K562 (cell line): Measurements from ENCODE around the gene RGS3.

Source experiments
- CEBPB ChIP-seq: fragments of 450-650 bp; IDR thresholded peaks from 2 replicates; pipeline ENCODE4 v1.6.1; 2016; ENCODE audit warnings: missing genetic modification characterization, missing compliant biosample characterization
- HDAC6 ChIP-seq: IDR thresholded peaks from 2 replicates; pipeline ENCODE4 v1.6.1; 2012; ENCODE audit warnings: low read depth, mild to moderate bottlenecking, control low read depth, inconsistent platforms, low read length, moderate library complexity
- IRF2 ChIP-seq: sonication (generic); formaldehyde crosslinking; IDR thresholded peaks from 2 replicates; pipeline ENCODE4 v1.8.1; 2022; ENCODE audit warnings: mild to moderate bottlenecking, missing genetic modification reagents
- NCOA1 ChIP-seq: fragments of 450-650 bp; IDR thresholded peaks from 2 replicates; pipeline ENCODE4 v1.6.1; 2016; ENCODE audit warnings: low read depth
- NFRKB ChIP-seq: fragments of 450-650 bp; IDR thresholded peaks from 2 replicates; pipeline ENCODE4 v1.6.1; 2016; ENCODE audit warnings: low read depth
- SIX5 ChIP-seq, 2 experiments: IDR thresholded peaks; 2 replicates each; pipeline ENCODE4 v1.6.1; 2011; ENCODE audit warnings: low read length in 2 of 2, borderline replicate concordance in 1 of 2, low read depth in 1 of 2, mild to moderate bottlenecking in 1 of 2, moderate library complexity in 1 of 2; ENCODE audit not compliant: insufficient read depth in 1 of 2
- SMAD1 ChIP-seq: fragments of 150-350 bp; IDR thresholded peaks from 2 replicates; pipeline ENCODE4 v1.6.1; 2014; ENCODE audit warnings: low read length, low read depth; ENCODE audit not compliant: partially characterized antibody
- TF ChIP-seq, protein P1 (sequence below): sonication (generic); formaldehyde crosslinking; IDR thresholded peaks from 2 replicates; pipeline ENCODE4 v1.9.0; 2022; ENCODE audit warnings: mild to moderate bottlenecking, missing genetic modification reagents
- TF ChIP-seq, protein P2 (sequence below): fragments of 250-450 bp; sonication (Bioruptor Pico); IDR thresholded peaks from 2 replicates; pipeline ENCODE4 v1.8.0; 2021; ENCODE audit warnings: mild to moderate bottlenecking, moderate library complexity
- TF ChIP-seq, protein P3 (sequence below), 2 experiments: fragments of 450-650 bp in 1 of 2; sonication (generic) in 1 of 2; formaldehyde crosslinking in 1 of 2; IDR thresholded peaks in 1 of 2; conservative IDR thresholded peaks in 1 of 2; 2 replicates each; pipeline versions ENCODE4 v1.6.1 to v1.8.1; 2016 to 2023; ENCODE audit warnings: mild to moderate bottlenecking in 2 of 2, moderate library complexity in 2 of 2, inconsistent platforms in 1 of 2, missing genetic modification reagents in 1 of 2
- TF ChIP-seq, protein P4 (sequence below): fragments of 450-650 bp; IDR thresholded peaks from 2 replicates; pipeline ENCODE4 v1.6.1; 2016; ENCODE audit warnings: borderline replicate concordance
- TF ChIP-seq, protein P5 (sequence below): sonication (generic); formaldehyde crosslinking; IDR thresholded peaks from 2 replicates; pipeline ENCODE4 v1.8.1; 2023; ENCODE audit warnings: mild to moderate bottlenecking, missing genetic modification reagents
- TF ChIP-seq, protein P6 (sequence below), 3 experiments: IDR thresholded peaks in 2 of 3; conservative IDR thresholded peaks in 1 of 3; 2 replicates each; pipeline ENCODE4 v1.5.1; 2011 to 2012; ENCODE audit warnings: low read length in 3 of 3, mild to moderate bottlenecking in 3 of 3, control low read depth in 2 of 3, improper control_type of control experiment in 1 of 3, inconsistent platforms in 1 of 3, low read depth in 1 of 3, mixed read lengths in 1 of 3, moderate library complexity in 1 of 3; ENCODE audit not compliant: insufficient read depth in 2 of 3
- TF ChIP-seq, protein P7 (sequence below): sonication (generic); formaldehyde crosslinking; IDR thresholded peaks from 2 replicates; pipeline ENCODE4 v1.8.0; 2023; ENCODE audit warnings: missing genetic modification reagents, mild to moderate bottlenecking, borderline replicate concordance

DNA sequence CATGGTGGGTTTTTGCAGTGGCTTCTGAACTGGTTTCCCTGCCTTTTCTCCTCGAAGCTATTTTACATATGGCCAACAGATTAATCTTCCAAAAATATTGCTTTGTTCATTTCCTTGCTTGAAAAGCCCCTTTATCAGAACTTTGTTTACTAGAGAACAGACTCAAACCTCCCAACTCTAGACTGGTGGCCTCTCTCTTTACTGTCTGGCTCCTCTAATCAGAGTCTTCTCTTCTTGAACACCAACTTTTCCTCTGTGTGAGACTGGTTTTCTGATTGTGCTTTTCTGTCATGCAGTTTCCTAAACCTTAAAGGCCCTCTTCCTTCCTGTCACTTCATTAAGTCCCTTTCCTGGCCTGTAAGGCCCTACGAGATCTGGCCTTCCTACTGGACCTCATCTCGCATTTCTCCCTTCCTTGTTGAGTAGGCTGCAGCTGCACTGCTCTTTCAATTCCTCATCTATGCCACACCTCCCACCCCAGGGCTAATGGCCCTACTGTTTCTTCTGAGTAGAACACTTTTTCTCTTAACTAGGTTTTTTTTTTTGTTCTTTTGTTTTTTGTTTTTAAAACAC, 47.3 kb upstream of the RGS3 start:
- no peak for TF ChIP-seq HDAC6
- TF ChIP-seq, protein P1, sequence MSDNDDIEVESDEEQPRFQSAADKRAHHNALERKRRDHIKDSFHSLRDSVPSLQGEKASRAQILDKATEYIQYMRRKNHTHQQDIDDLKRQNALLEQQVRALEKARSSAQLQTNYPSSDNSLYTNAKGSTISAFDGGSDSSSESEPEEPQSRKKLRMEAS = no peak
- no peak for TF ChIP-seq SIX5 (IDR thresholded peaks at IDR 0.05; ENCODE audit: borderline replicate concordance in 1 of 2, insufficient read depth in 1 of 2, low read depth in 1 of 2, low read length in 2 of 2)
- TF ChIP-seq IRF2 (CRISPR knock-in tag) = no peak
- TF ChIP-seq, protein P2, sequence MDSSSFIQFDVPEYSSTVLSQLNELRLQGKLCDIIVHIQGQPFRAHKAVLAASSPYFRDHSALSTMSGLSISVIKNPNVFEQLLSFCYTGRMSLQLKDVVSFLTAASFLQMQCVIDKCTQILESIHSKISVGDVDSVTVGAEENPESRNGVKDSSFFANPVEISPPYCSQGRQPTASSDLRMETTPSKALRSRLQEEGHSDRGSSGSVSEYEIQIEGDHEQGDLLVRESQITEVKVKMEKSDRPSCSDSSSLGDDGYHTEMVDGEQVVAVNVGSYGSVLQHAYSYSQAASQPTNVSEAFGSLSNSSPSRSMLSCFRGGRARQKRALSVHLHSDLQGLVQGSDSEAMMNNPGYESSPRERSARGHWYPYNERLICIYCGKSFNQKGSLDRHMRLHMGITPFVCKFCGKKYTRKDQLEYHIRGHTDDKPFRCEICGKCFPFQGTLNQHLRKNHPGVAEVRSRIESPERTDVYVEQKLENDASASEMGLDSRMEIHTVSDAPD (CRISPR knock-in tag) = no peak
- TF ChIP-seq CEBPB (tag) = no peak
- TF ChIP-seq, protein P3, sequence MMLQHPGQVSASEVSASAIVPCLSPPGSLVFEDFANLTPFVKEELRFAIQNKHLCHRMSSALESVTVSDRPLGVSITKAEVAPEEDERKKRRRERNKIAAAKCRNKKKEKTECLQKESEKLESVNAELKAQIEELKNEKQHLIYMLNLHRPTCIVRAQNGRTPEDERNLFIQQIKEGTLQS (IDR thresholded peaks at IDR 0.05) = no peak
- TF ChIP-seq, protein P3 (CRISPR knock-in tag; conservative IDR thresholded peaks at IDR 0.05) = no peak
- TF ChIP-seq NCOA1 = no peak
- TF ChIP-seq SMAD1 = no peak
- TF ChIP-seq, protein P4, sequence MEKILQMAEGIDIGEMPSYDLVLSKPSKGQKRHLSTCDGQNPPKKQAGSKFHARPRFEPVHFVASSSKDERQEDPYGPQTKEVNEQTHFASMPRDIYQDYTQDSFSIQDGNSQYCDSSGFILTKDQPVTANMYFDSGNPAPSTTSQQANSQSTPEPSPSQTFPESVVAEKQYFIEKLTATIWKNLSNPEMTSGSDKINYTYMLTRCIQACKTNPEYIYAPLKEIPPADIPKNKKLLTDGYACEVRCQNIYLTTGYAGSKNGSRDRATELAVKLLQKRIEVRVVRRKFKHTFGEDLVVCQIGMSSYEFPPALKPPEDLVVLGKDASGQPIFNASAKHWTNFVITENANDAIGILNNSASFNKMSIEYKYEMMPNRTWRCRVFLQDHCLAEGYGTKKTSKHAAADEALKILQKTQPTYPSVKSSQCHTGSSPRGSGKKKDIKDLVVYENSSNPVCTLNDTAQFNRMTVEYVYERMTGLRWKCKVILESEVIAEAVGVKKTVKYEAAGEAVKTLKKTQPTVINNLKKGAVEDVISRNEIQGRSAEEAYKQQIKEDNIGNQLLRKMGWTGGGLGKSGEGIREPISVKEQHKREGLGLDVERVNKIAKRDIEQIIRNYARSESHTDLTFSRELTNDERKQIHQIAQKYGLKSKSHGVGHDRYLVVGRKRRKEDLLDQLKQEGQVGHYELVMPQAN = no peak
- TF ChIP-seq, protein P5, sequence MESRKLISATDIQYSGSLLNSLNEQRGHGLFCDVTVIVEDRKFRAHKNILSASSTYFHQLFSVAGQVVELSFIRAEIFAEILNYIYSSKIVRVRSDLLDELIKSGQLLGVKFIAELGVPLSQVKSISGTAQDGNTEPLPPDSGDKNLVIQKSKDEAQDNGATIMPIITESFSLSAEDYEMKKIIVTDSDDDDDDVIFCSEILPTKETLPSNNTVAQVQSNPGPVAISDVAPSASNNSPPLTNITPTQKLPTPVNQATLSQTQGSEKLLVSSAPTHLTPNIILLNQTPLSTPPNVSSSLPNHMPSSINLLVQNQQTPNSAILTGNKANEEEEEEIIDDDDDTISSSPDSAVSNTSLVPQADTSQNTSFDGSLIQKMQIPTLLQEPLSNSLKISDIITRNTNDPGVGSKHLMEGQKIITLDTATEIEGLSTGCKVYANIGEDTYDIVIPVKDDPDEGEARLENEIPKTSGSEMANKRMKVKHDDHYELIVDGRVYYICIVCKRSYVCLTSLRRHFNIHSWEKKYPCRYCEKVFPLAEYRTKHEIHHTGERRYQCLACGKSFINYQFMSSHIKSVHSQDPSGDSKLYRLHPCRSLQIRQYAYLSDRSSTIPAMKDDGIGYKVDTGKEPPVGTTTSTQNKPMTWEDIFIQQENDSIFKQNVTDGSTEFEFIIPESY (CRISPR knock-in tag) = no peak
- TF ChIP-seq, protein P6, sequence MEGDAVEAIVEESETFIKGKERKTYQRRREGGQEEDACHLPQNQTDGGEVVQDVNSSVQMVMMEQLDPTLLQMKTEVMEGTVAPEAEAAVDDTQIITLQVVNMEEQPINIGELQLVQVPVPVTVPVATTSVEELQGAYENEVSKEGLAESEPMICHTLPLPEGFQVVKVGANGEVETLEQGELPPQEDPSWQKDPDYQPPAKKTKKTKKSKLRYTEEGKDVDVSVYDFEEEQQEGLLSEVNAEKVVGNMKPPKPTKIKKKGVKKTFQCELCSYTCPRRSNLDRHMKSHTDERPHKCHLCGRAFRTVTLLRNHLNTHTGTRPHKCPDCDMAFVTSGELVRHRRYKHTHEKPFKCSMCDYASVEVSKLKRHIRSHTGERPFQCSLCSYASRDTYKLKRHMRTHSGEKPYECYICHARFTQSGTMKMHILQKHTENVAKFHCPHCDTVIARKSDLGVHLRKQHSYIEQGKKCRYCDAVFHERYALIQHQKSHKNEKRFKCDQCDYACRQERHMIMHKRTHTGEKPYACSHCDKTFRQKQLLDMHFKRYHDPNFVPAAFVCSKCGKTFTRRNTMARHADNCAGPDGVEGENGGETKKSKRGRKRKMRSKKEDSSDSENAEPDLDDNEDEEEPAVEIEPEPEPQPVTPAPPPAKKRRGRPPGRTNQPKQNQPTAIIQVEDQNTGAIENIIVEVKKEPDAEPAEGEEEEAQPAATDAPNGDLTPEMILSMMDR (IDR thresholded peaks at IDR 0.05 in 2 of 3, conservative IDR thresholded peaks at IDR 0.05 in 1 of 3; ENCODE audit: insufficient read depth in 2 of 3, low read depth in 1 of 3, low read length in 3 of 3) = no peak
- TF ChIP-seq, protein P7, sequence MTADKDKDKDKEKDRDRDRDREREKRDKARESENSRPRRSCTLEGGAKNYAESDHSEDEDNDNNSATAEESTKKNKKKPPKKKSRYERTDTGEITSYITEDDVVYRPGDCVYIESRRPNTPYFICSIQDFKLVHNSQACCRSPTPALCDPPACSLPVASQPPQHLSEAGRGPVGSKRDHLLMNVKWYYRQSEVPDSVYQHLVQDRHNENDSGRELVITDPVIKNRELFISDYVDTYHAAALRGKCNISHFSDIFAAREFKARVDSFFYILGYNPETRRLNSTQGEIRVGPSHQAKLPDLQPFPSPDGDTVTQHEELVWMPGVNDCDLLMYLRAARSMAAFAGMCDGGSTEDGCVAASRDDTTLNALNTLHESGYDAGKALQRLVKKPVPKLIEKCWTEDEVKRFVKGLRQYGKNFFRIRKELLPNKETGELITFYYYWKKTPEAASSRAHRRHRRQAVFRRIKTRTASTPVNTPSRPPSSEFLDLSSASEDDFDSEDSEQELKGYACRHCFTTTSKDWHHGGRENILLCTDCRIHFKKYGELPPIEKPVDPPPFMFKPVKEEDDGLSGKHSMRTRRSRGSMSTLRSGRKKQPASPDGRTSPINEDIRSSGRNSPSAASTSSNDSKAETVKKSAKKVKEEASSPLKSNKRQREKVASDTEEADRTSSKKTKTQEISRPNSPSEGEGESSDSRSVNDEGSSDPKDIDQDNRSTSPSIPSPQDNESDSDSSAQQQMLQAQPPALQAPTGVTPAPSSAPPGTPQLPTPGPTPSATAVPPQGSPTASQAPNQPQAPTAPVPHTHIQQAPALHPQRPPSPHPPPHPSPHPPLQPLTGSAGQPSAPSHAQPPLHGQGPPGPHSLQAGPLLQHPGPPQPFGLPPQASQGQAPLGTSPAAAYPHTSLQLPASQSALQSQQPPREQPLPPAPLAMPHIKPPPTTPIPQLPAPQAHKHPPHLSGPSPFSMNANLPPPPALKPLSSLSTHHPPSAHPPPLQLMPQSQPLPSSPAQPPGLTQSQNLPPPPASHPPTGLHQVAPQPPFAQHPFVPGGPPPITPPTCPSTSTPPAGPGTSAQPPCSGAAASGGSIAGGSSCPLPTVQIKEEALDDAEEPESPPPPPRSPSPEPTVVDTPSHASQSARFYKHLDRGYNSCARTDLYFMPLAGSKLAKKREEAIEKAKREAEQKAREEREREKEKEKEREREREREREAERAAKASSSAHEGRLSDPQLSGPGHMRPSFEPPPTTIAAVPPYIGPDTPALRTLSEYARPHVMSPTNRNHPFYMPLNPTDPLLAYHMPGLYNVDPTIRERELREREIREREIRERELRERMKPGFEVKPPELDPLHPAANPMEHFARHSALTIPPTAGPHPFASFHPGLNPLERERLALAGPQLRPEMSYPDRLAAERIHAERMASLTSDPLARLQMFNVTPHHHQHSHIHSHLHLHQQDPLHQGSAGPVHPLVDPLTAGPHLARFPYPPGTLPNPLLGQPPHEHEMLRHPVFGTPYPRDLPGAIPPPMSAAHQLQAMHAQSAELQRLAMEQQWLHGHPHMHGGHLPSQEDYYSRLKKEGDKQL (CRISPR knock-in tag) = no peak
- TF ChIP-seq NFRKB = no peak
